ENCODE data around the gene METTL14.

Gene METTL14

DNA sequence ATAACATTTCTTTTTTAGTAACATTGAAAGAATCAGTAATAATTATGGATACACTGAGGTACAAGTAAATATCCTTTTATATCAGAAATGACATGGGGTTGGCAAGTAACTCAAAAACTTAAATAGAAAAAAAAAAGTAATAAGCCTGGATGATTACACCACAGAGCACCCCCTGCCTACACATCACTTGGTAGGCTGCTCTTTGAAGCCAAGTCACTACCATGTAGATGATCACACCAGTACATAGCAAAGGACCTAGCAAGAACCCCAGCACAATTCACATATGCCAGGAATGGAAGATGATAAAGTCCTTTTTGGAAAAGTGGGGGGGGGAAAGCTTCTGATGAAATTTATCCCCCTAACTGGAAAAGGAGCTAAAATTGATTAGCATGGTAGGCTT is 56.9 kb downstream of the METTL14 start:
- H3K4me1 Mint-ChIP-seq: no peaks in the 10 kb centered on the region
- H3K27ac Mint-ChIP-seq: no peak overlapping the region
- peaks cover 25 to 37% of the 10 kb centered on the region in 2 donors for H3K36me3 Mint-ChIP-seq
- no peaks in the 10 kb centered on the region for H3K9me3 Mint-ChIP-seq
- ATAC-seq (replicated peaks) (no peak), DNase-seq (no peak)
- H3K27me3 Mint-ChIP-seq: no peaks in the 10 kb centered on the region
- no peak overlapping the region for H3K4me3 Mint-ChIP-seq

- Mint-ChIP-seq H3K36me3 (peaks cover 16 to 36% of the 10 kb centered on the region in 2 donors), H3K4me3 (no peak overlapping the region), H3K27ac (no peak overlapping the region), H3K9me3 (no peaks in the 10 kb centered on the region), H3K27me3 (no peaks in the 10 kb centered on the region), H3K4me1 (no peaks in the 10 kb centered on the region)
- ATAC-seq (replicated peaks) (no peak), DNase-seq (no peak)
Measured at GRCh38 chr4:118743867-118744266, 58.7 kb downstream of the METTL14 start.

DNA sequence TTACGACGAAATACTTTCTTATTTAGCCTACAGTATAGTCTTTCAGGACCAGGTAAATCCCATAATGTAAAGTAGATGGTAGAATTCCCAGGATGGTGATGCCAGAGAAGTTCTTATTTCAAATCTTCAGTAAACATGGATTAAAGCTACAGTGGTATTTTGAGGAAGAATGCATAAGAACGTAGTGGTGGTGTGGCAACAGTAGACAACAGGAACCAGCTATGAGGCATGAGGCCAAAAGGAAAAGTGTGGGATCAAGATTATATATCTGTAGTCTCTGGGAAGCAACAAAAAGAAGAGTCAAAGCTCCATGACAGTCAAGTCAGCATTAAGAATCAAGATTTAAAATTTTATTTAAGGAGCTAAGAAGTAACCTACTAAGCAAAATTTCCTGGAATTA is 60.2 kb downstream of the METTL14 start:
- H3K4me3 Mint-ChIP-seq: no peak overlapping the region
- H3K4me1 Mint-ChIP-seq: no peaks in the 10 kb centered on the region
- ATAC-seq (replicated peaks) (no peak), DNase-seq (no peak)
- no peak overlapping the region for H3K27ac Mint-ChIP-seq
- H3K27me3 Mint-ChIP-seq: no peaks in the 10 kb centered on the region
- H3K36me3 Mint-ChIP-seq: peaks cover 10 to 34% of the 10 kb centered on the region in 2 donors
- H3K9me3 Mint-ChIP-seq: no peaks in the 10 kb centered on the region

DNA sequence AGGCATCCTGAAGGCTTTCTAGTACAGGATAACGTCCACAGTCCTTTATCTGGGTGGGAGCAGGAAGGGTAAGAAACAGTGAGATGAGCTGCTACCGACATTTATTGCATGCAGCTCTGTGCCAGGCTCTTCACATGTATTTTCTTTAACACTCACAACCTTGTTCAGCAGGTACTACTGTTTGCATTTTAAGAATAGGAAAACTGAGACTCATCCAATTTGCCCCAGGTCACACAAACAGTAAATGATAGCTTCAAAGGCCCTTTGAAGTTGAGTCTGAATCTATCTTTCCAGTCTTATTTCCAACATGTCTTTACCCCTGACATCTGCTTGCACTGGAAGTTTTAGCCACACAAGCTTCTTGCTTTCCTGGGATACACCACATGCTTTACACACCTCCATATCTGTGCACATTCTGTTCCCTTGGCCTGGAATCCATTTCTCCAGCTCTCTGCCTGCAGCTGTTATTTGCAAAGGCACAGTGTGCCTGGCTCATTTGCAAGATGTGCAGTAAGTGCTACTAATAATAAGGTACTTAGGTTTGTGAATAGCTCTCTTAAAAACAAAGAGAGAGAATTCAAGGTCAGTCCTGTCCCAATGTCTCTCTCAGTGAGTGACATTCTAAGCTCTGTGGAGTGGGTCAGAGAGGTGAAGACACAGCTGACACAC is 61.2 kb downstream of the METTL14 start:
- Mint-ChIP-seq H3K4me3 (no peak overlapping the region), H3K27me3 (no peaks in the 10 kb centered on the region), H3K4me1 (no peaks in the 10 kb centered on the region), H3K9me3 (no peaks in the 10 kb centered on the region), H3K36me3 (peaks cover 10 to 36% of the 10 kb centered on the region in 2 donors), H3K27ac (no peak overlapping the region)
- DNase-seq: no peak
- ATAC-seq (replicated peaks): no peak

DNA sequence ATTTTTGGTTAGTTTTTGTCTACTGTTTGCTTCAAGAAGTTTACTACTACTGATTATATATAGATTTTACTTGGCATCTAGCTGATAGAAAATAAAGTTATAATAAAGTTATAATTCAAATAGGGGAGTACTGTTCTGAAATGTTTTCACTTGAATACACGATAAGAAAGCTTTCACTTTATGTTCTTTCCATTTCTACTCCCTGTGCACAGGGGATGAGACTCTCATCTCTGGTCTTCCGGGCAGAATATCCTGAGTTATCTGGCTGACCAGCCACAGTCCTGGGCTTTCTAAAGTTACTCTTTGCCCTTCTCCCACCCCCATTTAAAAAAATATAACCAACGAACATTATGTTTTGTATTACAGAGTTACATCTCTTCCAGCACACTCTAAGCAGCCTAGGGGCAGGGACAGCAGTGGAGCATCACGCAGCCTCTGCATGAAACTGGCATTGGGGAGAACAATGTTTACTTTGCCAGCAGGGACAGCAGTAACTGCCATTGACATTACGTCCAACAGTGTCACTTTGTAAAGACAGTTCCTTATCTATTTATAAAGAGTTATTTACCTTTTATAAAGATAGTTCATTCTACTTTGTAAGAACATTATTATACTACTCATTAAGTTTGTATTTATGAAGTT is 64.3 kb downstream of the METTL14 start:
- no peak overlapping the region for H3K27ac Mint-ChIP-seq
- no peak for ATAC-seq (replicated peaks)
- no peak for DNase-seq
- no peaks in the 10 kb centered on the region for H3K9me3 Mint-ChIP-seq
- H3K36me3 Mint-ChIP-seq: peaks cover 8 to 33% of the 10 kb centered on the region in 2 donors
- H3K27me3 Mint-ChIP-seq: no peaks in the 10 kb centered on the region
- H3K4me3 Mint-ChIP-seq: no peak overlapping the region
- no peaks in the 10 kb centered on the region for H3K4me1 Mint-ChIP-seq

- H3K27ac Mint-ChIP-seq: no peak overlapping the region
- no peak for ATAC-seq (replicated peaks)
- H3K4me3 Mint-ChIP-seq: no peak overlapping the region
- no peaks in the 10 kb centered on the region for H3K4me1 Mint-ChIP-seq
- no peaks in the 10 kb centered on the region for H3K27me3 Mint-ChIP-seq
- peaks cover 12 to 29% of the 10 kb centered on the region in 2 donors for H3K36me3 Mint-ChIP-seq
- no peak for DNase-seq
- no peaks in the 10 kb centered on the region for H3K9me3 Mint-ChIP-seq
Measured at GRCh38 chr4:118751629-118752323, 66.6 kb downstream of the METTL14 start.

DNA sequence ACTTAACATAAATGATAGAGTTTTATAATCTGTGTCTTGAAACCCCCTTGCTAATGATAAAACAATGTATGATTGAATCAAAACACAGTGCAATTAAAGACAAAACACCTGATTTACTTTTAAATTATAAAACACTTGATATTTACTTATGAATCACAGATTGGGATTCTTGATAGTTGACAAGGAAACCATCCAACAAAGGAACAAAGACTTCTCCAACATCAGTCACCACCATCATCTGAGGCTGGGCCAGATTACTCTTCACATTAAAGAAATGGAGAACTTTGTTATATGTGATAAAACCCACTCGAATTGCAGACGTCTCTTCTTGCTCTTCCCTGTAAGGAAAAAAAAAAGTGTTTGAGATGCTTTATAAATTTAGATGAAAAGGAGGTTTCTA is 67.4 kb downstream of the METTL14 start:
- Mint-ChIP-seq H3K27me3 (no peaks in the 10 kb centered on the region), H3K36me3 (peaks cover 11 to 35% of the 10 kb centered on the region in 2 donors)
- no peak for ATAC-seq (replicated peaks)

GRCh38 chr4:118753096-118753495 is 67.9 kb downstream of the METTL14 start:
- DNase-seq (no peak), ATAC-seq (replicated peaks) (no peak)
- no peak overlapping the region for H3K4me3 Mint-ChIP-seq
- H3K36me3 Mint-ChIP-seq: peaks cover 11 to 34% of the 10 kb centered on the region in 2 donors
- no peaks in the 10 kb centered on the region for H3K27me3 Mint-ChIP-seq
- H3K27ac Mint-ChIP-seq: no peak overlapping the region
- no peaks in the 10 kb centered on the region for H3K9me3 Mint-ChIP-seq
- no peaks in the 10 kb centered on the region for H3K4me1 Mint-ChIP-seq

More for the DNA sequence above, 67.4 kb downstream of the METTL14 start:
- Mint-ChIP-seq H3K9me3 (no peaks in the 10 kb centered on the region), H3K4me3 (no peak overlapping the region), H3K27ac (no peak overlapping the region), H3K4me1 (no peaks in the 10 kb centered on the region)
- DNase-seq: no peak

DNA sequence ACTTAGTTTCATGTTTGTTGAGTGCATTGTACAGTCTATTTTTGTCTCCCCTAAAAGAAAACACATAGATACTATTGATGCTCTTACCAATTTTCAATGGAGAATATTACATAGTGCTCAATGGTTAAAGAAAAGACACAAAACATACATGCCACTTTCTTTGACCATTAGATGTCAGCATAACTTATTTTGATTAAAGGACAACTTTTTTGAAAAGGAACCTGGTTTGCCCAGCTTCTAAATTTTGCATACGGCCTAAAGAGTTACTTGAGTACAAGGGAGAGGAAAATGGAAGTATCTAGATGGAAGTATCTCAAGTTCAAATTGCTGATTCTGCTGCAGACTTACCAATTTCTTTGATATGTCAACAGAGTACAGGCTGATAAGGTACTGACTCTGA is 68.5 kb downstream of the METTL14 start:
- Mint-ChIP-seq H3K9me3 (no peaks in the 10 kb centered on the region), H3K27ac (no peak overlapping the region), H3K4me1 (no peaks in the 10 kb centered on the region), H3K27me3 (no peaks in the 10 kb centered on the region), H3K36me3 (peaks cover 11 to 33% of the 10 kb centered on the region in 2 donors), H3K4me3 (no peak overlapping the region)
- DNase-seq (no peak), ATAC-seq (replicated peaks) (no peak)

DNA sequence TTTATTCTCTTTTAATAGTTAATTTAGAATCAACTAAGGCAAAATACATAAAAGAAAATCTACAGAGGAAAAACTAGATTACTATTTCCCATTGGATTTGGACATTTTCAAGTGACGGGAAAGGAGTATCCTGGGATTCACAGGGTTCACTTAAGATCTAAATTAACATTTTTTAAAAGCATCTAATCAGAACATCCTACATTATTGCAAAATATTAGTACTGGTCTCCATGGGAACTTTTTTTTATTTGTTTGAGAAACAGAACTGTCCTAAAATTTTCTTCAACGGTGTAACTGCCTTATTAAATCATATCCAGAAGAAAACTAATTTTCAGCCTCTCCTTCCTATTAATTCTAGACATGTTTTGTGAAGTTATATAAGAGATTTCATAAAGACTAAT is 69.7 kb downstream of the METTL14 start:
- peaks cover 7 to 8% of the 10 kb centered on the region in 2 donors for H3K4me1 Mint-ChIP-seq
- DNase-seq (no peak), ATAC-seq (replicated peaks) (no peak)
- no peak overlapping the region for H3K4me3 Mint-ChIP-seq
- H3K27me3 Mint-ChIP-seq: no peaks in the 10 kb centered on the region
- H3K27ac Mint-ChIP-seq: no peak overlapping the region
- no peaks in the 10 kb centered on the region for H3K9me3 Mint-ChIP-seq
- peaks cover 20 to 39% of the 10 kb centered on the region in 2 donors for H3K36me3 Mint-ChIP-seq

DNA sequence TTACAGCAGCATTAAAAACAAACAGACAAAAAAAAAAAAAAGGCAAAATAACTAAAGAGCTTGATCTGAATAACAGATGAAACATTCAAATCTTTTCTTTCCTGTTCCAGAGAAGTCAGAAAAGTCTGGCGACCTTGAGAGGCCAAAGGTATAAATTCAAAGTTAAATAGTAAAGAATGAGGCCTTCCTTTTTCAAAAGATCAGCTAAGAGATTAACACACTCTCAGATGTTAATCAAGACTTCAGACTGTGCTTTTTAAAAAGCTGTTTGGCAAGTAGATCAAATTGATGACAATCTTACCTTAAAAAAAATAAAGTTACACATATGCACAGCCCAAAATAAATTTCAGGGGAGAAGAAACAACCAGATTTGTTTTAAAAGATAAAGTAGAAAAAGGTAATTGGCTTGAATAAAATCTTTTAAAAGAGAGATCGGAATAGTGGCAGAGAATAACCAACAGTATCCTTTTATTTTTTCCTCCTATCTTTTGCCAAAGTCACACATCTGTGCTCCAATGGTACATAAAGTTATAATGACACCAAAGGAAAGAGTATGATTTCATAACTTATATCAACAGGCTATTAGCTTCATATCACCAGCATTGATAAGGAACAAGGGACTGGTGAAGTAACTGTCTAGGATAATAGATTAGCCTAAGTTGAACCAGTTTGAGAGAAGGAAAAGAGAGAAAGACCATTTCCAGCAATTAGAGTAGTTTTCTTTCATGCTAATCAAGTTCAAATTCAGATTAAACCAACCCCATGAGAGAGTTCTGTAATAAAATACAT is 70.4 kb downstream of the METTL14 start:
- ATAC-seq (replicated peaks): no peak
- H3K36me3 Mint-ChIP-seq: peaks cover 20 to 44% of the 10 kb centered on the region in 2 donors
- H3K27ac Mint-ChIP-seq: no peak overlapping the region
- H3K9me3 Mint-ChIP-seq: no peaks in the 10 kb centered on the region
- no peak for DNase-seq
- no peaks in the 10 kb centered on the region for H3K27me3 Mint-ChIP-seq
- H3K4me3 Mint-ChIP-seq: no peak overlapping the region
- H3K4me1 Mint-ChIP-seq: peaks cover 12 to 16% of the 10 kb centered on the region in 2 donors

DNA sequence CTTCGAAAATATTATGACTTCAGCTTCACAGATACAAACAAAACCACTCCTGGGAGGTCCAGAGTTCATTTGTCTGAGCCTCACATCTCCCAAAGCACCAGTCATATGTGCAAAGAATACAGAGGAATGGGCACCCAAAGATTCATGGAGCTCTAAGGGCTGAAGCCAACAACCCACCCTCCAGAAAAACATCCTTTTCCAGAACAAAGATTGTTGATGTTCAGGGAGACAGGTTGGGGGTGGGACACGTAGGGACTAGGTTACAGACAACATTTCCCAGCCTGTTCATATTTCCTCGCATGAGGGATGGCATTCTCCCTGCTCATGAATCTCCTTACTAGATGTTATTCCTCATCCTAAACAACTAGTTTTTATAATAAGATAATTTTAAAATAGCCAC is 71.2 kb downstream of the METTL14 start:
- Mint-ChIP-seq H3K4me1 (peaks cover 16 to 22% of the 10 kb centered on the region in 2 donors), H3K27ac (no peak overlapping the region), H3K4me3 (no peak overlapping the region), H3K27me3 (no peaks in the 10 kb centered on the region), H3K36me3 (peaks cover 17 to 46% of the 10 kb centered on the region in 2 donors), H3K9me3 (no peaks in the 10 kb centered on the region)
- DNase-seq (no peak), ATAC-seq (replicated peaks) (no peak)

GRCh38 chr4:118756958-118757357 is 71.8 kb downstream of the METTL14 start:
- Mint-ChIP-seq H3K36me3 (peaks cover 15 to 44% of the 10 kb centered on the region in 2 donors), H3K27me3 (no peaks in the 10 kb centered on the region)

DNA sequence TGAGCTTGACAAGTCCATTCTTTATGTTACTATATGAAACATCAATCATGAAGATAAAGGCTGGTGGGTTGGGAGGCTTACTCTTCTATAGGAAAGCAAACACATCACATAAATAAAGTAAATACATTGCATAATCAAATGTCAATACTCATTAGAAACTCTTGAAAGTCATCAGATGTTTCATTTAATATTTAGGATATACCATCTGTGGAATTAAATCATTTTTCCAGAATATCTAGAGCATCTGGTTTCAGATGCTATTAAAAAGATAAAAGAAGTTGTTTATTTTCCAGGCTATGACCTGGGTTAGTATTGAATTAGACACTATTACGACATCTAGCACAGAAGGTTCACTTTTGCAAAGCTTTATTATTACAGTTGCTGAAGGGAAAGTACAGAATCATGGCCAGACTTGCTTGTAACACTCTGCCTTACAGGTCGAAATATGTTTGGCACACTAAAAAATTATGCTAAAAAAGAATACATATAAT is 72.6 kb downstream of the METTL14 start:
- Mint-ChIP-seq H3K9me3 (no peaks in the 10 kb centered on the region), H3K36me3 (peaks cover 14 to 42% of the 10 kb centered on the region in 2 donors), H3K4me1 (peaks cover 16 to 22% of the 10 kb centered on the region in 2 donors), H3K27ac (no peak overlapping the region), H3K27me3 (no peaks in the 10 kb centered on the region), H3K4me3 (no peak overlapping the region)
- DNase-seq: no peak
- ATAC-seq (replicated peaks): no peak

More at GRCh38 chr4:118756958-118757357, 71.8 kb downstream of the METTL14 start:
- DNase-seq (no peak), ATAC-seq (replicated peaks) (no peak)
- Mint-ChIP-seq H3K4me3 (no peak overlapping the region), H3K27ac (no peak overlapping the region), H3K4me1 (peaks cover 16 to 22% of the 10 kb centered on the region in 2 donors), H3K9me3 (no peaks in the 10 kb centered on the region)
